ENCODE data around the gene SMAD3.

The SMAD3 gene

GRCh38 chr15:67146875-67147381, 81.5 kb downstream of the SMAD3 start:
- peak; percentile 71 for DNase-seq
- Histone ChIP-seq H3K9ac (ENCODE audit: low read length) (no peak overlapping the region), H3K79me1 (ENCODE audit: low read length) (peaks cover 2% of the 10 kb centered on the region), H2AK5ac (ENCODE audit: low read length) (no peak overlapping the region), H3K79me2 (ENCODE audit: control insufficient read depth, insufficient read depth, low read length) (peaks cover 2% of the 10 kb centered on the region), H4K5ac (ENCODE audit: low read length) (no peak overlapping the region), H3K27ac (ENCODE audit: low read depth, low read length) (peak overlapping the region; percentile 32), H3K4me1 (ENCODE audit: control insufficient read depth, low read depth, low read length) (peaks cover 15% of the 10 kb centered on the region), H2BK5ac (ENCODE audit: low read length) (no peak overlapping the region), H3K27me3 (ENCODE audit: insufficient read depth, low read length, poor library complexity) (no peaks in the 10 kb centered on the region), H3K4me2 (ENCODE audit: low read length) (no peak overlapping the region), H2BK15ac (replicated peaks; ENCODE audit: low read depth) (no peak overlapping the region), H3K23ac (ENCODE audit: low read length) (no peak overlapping the region), H3K4me3 (ENCODE audit: low read length) (no peak overlapping the region), H4K8ac (ENCODE audit: low read depth, low read length) (no peak overlapping the region), H3K4ac (ENCODE audit: low read depth, low read length) (no peak overlapping the region), H3K18ac (ENCODE audit: low read length) (no peak overlapping the region), H3K56ac (ENCODE audit: low read length) (peak overlapping the region; percentile 43), H3K36me3 (ENCODE audit: control insufficient read depth, insufficient read depth, low read length) (no peaks in the 10 kb centered on the region), H2BK120ac (ENCODE audit: low read depth, low read length) (no peak overlapping the region)
- no CpG with 5 or more reads among the region's 10 CpGs for WGBS (ENCODE audit: extremely low coverage, insufficient coverage, low lambda C conversion rate)

- H2BK5ac ChIP-seq (ENCODE audit: low read length) = no peak overlapping the region
- no peak overlapping the region for H3K23ac ChIP-seq (ENCODE audit: low read length)
- H3K79me1 ChIP-seq (ENCODE audit: low read length) = peaks cover 2% of the 10 kb centered on the region
- H3K27ac ChIP-seq (ENCODE audit: low read depth, low read length) = no peak overlapping the region
- H3K4me1 ChIP-seq (ENCODE audit: control insufficient read depth, low read depth, low read length) = peaks cover 15% of the 10 kb centered on the region
- H3K4me2 ChIP-seq (ENCODE audit: low read length) = no peak overlapping the region
- H4K8ac ChIP-seq (ENCODE audit: low read depth, low read length) = no peak overlapping the region
- peaks cover 2% of the 10 kb centered on the region for H3K79me2 ChIP-seq (ENCODE audit: control insufficient read depth, insufficient read depth, low read length)
- no peak overlapping the region for H3K4me3 ChIP-seq (ENCODE audit: low read length)
- no peak overlapping the region for H3K18ac ChIP-seq (ENCODE audit: low read length)
- peak overlapping the region; percentile 43 for H3K56ac ChIP-seq (ENCODE audit: low read length)
- no peak overlapping the region for H2BK120ac ChIP-seq (ENCODE audit: low read depth, low read length)
- no peak overlapping the region for H2AK5ac ChIP-seq (ENCODE audit: low read length)
- no CpG with 5 or more reads among the region's 7 CpGs for WGBS (ENCODE audit: extremely low coverage, insufficient coverage, low lambda C conversion rate)
- no peak overlapping the region for H3K9ac ChIP-seq (ENCODE audit: low read length)
- H3K27me3 ChIP-seq (ENCODE audit: insufficient read depth, low read length, poor library complexity) = no peaks in the 10 kb centered on the region
- no peaks in the 10 kb centered on the region for H3K36me3 ChIP-seq (ENCODE audit: control insufficient read depth, insufficient read depth, low read length)
- no peak for DNase-seq
- no peak overlapping the region for H4K5ac ChIP-seq (ENCODE audit: low read length)
- no peak overlapping the region for H2BK15ac ChIP-seq (replicated peaks; ENCODE audit: low read depth)
- H3K4ac ChIP-seq (ENCODE audit: low read depth, low read length) = no peak overlapping the region
Observed at GRCh38 chr15:67147396-67147949, 82.1 kb downstream of the SMAD3 start.

GRCh38 chr15:67148196-67148701, 82.8 kb downstream of the SMAD3 start:
- Histone ChIP-seq H3K9ac (ENCODE audit: low read length) (no peak overlapping the region), H3K4me2 (ENCODE audit: low read length) (no peak overlapping the region), H3K4me1 (ENCODE audit: control insufficient read depth, low read depth, low read length) (peaks cover 15% of the 10 kb centered on the region), H3K56ac (ENCODE audit: low read length) (no peak overlapping the region), H3K4ac (ENCODE audit: low read depth, low read length) (no peak overlapping the region), H3K79me2 (ENCODE audit: control insufficient read depth, insufficient read depth, low read length) (peaks cover 2% of the 10 kb centered on the region), H3K27ac (ENCODE audit: low read depth, low read length) (no peak overlapping the region), H4K5ac (ENCODE audit: low read length) (no peak overlapping the region), H3K4me3 (ENCODE audit: low read length) (no peak overlapping the region), H2BK15ac (replicated peaks; ENCODE audit: low read depth) (no peak overlapping the region), H2BK120ac (ENCODE audit: low read depth, low read length) (no peak overlapping the region), H2BK5ac (ENCODE audit: low read length) (no peak overlapping the region), H3K27me3 (ENCODE audit: insufficient read depth, low read length, poor library complexity) (no peaks in the 10 kb centered on the region), H4K8ac (ENCODE audit: low read depth, low read length) (no peak overlapping the region), H3K18ac (ENCODE audit: low read length) (no peak overlapping the region), H3K23ac (ENCODE audit: low read length) (no peak overlapping the region), H3K36me3 (ENCODE audit: control insufficient read depth, insufficient read depth, low read length) (no peaks in the 10 kb centered on the region), H3K79me1 (ENCODE audit: low read length) (peaks cover 2% of the 10 kb centered on the region), H2AK5ac (ENCODE audit: low read length) (no peak overlapping the region)
- no CpG with 5 or more reads among the region's 6 CpGs for WGBS (ENCODE audit: extremely low coverage, insufficient coverage, low lambda C conversion rate)
- DNase-seq = no peak

- H3K56ac ChIP-seq (ENCODE audit: low read length) = no peak overlapping the region
Observed at GRCh38 chr15:67149068-67149772, 83.8 kb downstream of the SMAD3 start.

GRCh38 chr15:67149773-67150022, 84.3 kb downstream of the SMAD3 start:
- Histone ChIP-seq H3K36me3 (ENCODE audit: control insufficient read depth, insufficient read depth, low read length) (no peaks in the 10 kb centered on the region), H3K4me1 (ENCODE audit: control insufficient read depth, low read depth, low read length) (peaks cover 11% of the 10 kb centered on the region), H3K9ac (ENCODE audit: low read length) (no peak overlapping the region), H3K18ac (ENCODE audit: low read length) (no peak overlapping the region), H3K4ac (ENCODE audit: low read depth, low read length) (no peak overlapping the region), H3K27me3 (ENCODE audit: insufficient read depth, low read length, poor library complexity) (no peaks in the 10 kb centered on the region), H4K8ac (ENCODE audit: low read depth, low read length) (no peak overlapping the region), H3K27ac (ENCODE audit: low read depth, low read length) (peak overlapping the region; percentile 57), H3K4me2 (ENCODE audit: low read length) (no peak overlapping the region), H2AK5ac (ENCODE audit: low read length) (no peak overlapping the region), H4K5ac (ENCODE audit: low read length) (no peak overlapping the region), H2BK120ac (ENCODE audit: low read depth, low read length) (no peak overlapping the region), H3K23ac (ENCODE audit: low read length) (no peak overlapping the region), H3K79me1 (ENCODE audit: low read length) (peaks cover 4% of the 10 kb centered on the region), H3K79me2 (ENCODE audit: control insufficient read depth, insufficient read depth, low read length) (no peaks in the 10 kb centered on the region), H3K56ac (ENCODE audit: low read length) (no peak overlapping the region), H2BK5ac (ENCODE audit: low read length) (no peak overlapping the region), H2BK15ac (replicated peaks; ENCODE audit: low read depth) (no peak overlapping the region), H3K4me3 (ENCODE audit: low read length) (no peak overlapping the region)
- DNase-seq = no peak
- WGBS (ENCODE audit: extremely low coverage, insufficient coverage, low lambda C conversion rate) = no CpG with 5 or more reads among the region's 1 CpG

More at GRCh38 chr15:67149068-67149772, 83.8 kb downstream of the SMAD3 start:
- Histone ChIP-seq H2BK15ac (replicated peaks; ENCODE audit: low read depth) (no peak overlapping the region), H3K27me3 (ENCODE audit: insufficient read depth, low read length, poor library complexity) (no peaks in the 10 kb centered on the region), H3K79me2 (ENCODE audit: control insufficient read depth, insufficient read depth, low read length) (peaks cover 2% of the 10 kb centered on the region), H3K23ac (ENCODE audit: low read length) (no peak overlapping the region), H3K4me2 (ENCODE audit: low read length) (no peak overlapping the region), H3K4me3 (ENCODE audit: low read length) (no peak overlapping the region), H4K8ac (ENCODE audit: low read depth, low read length) (no peak overlapping the region), H2BK120ac (ENCODE audit: low read depth, low read length) (no peak overlapping the region), H3K79me1 (ENCODE audit: low read length) (peaks cover 4% of the 10 kb centered on the region), H3K4ac (ENCODE audit: low read depth, low read length) (no peak overlapping the region), H3K18ac (ENCODE audit: low read length) (no peak overlapping the region), H4K5ac (ENCODE audit: low read length) (no peak overlapping the region), H2AK5ac (ENCODE audit: low read length) (no peak overlapping the region), H3K36me3 (ENCODE audit: control insufficient read depth, insufficient read depth, low read length) (no peaks in the 10 kb centered on the region), H3K27ac (ENCODE audit: low read depth, low read length) (no peak overlapping the region), H3K4me1 (ENCODE audit: control insufficient read depth, low read depth, low read length) (peaks cover 15% of the 10 kb centered on the region), H3K9ac (ENCODE audit: low read length) (no peak overlapping the region), H2BK5ac (ENCODE audit: low read length) (no peak overlapping the region)
- DNase-seq = no peak
- WGBS (ENCODE audit: extremely low coverage, insufficient coverage, low lambda C conversion rate) = no CpG with 5 or more reads among the region's 6 CpGs

Measured in mesendoderm (in vitro differentiated cells).